ENCODE measurements around the gene FES.

DNA sequence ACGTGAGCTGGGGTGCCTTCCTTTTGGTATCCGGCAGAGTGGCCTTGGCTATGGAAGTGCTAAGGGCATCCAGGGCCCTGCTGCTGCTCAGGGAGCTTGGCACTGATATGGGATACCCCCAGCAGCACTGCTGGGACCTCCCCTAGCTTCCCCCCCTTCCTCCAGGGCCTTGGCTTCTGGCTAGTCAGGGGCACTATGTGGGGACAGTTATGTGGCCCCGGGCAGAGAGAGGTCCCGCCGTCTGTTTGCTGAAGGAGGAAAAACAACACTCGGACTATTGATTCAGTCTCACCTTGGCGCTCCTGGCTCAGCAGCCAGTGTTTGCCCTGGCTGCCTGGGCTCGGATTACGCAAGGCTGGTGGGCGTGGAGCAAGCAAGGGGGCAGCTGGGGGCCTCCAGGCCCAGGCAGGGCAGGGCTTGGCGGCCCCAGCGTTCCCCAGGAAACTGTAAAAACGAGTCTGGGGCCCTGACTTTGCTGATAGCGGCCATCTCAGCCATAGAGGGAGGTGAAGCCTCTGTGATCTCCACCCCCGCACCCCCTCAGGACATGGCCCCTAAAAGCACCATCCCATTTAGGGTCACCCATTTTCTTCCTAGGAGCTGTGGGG lies 10.2 kb upstream of the FES start:
- TF ChIP-seq POLR2A (IDR thresholded peaks at IDR 0.05; ENCODE audit: low read depth, low read length) (no peak), POLR2AphosphoS5 (IDR thresholded peaks at IDR 0.05; ENCODE audit: low read depth, low read length) (no peak), TAF1 (IDR thresholded peaks at IDR 0.05; ENCODE audit: borderline replicate concordance, low read depth, low read length) (no peak)
